Adrenal gland (tissue), 5 donors: ENCODE measurements around the gene SETBP1.

Experiments used
- POLR2A ChIP-seq, 2 donors: fragments of 450-650 bp; IDR thresholded peaks; one replicate each; pipeline ENCODE4 v1.6.1; 2017; ENCODE audit warnings: antibody characterized with exemption in 2 of 2, mild to moderate bottlenecking in 2 of 2, moderate library complexity in 1 of 2
- TF ChIP-seq, protein P1 (sequence below), 6 experiments: fragments of 450-650 bp in 4 of 6; fragments of 200-600 bp in 2 of 6; sonication (generic) in 1 of 6; IDR thresholded peaks; 1 replicate in 5 of 6; 2 replicates in 1 of 6; pipeline versions ENCODE4 v1.5.1 to v1.8.0; 2016 to 2021; ENCODE audit warnings: antibody characterized with exemption in 6 of 6, mild to moderate bottlenecking in 2 of 6, moderate library complexity in 1 of 6
- donor health status: DM: no; HTN: no; CAD: no.

DNA sequence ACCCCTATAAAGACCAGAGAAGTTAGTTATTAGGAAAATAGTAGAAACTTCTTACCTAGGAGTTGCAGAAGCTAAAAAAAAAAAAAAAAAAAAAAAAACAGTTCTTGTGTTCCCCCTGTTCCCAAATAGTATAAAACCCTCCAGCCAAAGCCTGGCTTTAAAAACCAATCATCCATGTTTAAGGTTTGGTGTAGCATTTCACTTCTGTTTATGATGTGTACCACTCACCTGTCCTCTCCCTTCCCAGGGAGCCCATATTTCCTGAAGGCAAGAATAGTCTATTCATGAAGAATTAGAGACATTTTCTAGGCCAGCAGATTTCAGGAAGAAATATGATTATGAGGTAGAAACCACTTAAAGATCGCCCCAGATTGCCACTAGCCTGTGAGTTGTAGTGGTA, 273.6 kb downstream of the SETBP1 start:
- no peak for TF ChIP-seq POLR2A (IDR thresholded peaks at IDR 0.05)
- TF ChIP-seq, protein P1, sequence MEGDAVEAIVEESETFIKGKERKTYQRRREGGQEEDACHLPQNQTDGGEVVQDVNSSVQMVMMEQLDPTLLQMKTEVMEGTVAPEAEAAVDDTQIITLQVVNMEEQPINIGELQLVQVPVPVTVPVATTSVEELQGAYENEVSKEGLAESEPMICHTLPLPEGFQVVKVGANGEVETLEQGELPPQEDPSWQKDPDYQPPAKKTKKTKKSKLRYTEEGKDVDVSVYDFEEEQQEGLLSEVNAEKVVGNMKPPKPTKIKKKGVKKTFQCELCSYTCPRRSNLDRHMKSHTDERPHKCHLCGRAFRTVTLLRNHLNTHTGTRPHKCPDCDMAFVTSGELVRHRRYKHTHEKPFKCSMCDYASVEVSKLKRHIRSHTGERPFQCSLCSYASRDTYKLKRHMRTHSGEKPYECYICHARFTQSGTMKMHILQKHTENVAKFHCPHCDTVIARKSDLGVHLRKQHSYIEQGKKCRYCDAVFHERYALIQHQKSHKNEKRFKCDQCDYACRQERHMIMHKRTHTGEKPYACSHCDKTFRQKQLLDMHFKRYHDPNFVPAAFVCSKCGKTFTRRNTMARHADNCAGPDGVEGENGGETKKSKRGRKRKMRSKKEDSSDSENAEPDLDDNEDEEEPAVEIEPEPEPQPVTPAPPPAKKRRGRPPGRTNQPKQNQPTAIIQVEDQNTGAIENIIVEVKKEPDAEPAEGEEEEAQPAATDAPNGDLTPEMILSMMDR (IDR thresholded peaks at IDR 0.05), result no peak
